GM20431 (cell line): ENCODE data around the gene CPSF2.

Experiments
- in situ Hi-C: fragments of 300-500 bp; cut with MseI, MboI; formaldehyde crosslinking; loops from one replicate; pipeline ENCODE4 v1.15.0; 2020; ENCODE audit warnings: low sequenced_read_pairs; ENCODE audit not compliant: unreplicated experiment

The CPSF2 gene

DNA sequence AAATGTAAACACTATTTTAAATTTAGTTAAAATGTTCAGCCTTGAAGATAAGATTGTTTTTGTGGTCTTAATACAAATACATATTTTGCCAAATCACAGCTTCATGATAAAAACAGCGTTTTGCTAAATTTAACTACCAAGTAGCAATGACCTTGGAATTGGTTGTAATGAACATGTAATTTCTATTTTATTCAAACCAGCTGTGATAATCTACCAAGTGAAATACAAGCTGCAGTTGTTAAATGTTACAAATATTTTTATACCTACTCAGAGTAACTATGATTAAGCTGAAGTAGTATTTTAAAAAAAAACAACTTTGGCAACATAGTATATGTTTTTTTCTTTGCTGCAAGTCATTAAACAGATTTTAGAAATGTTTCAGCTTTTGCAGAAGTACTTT, 96.2 kb downstream of the CPSF2 start:
- in situ Hi-C loops: no loop called here
